HEK293T (cell line): ENCODE data around the gene EIF2D.

Experiments
- CTCF ChIA-PET: fragments of 350-600 bp; formaldehyde crosslinking; extraction: SDS; loops from one replicate; lab custom pipeline; 2021; ENCODE audit warnings: antibody characterized with exemption, inconsistent platforms; lab: Yijun Ruan, JAX
- POLR2A ChIA-PET: fragments of 350-600 bp; formaldehyde crosslinking; extraction: SDS; loops from one replicate; lab custom pipeline; 2020; ENCODE audit warnings: antibody characterized with exemption, inconsistent platforms; lab: Yijun Ruan, JAX
- DNase-seq: peaks from one replicate; pipeline ENCODE4 v3.0.0; 2012; ENCODE audit warnings: mixed read lengths; ENCODE audit errors: extremely low spot score
- ARNT ChIP-seq: fragments of 450-650 bp; IDR thresholded peaks from 2 replicates; pipeline ENCODE4 v1.6.1; 2017; ENCODE audit warnings: mild to moderate bottlenecking
- BHLHE40 ChIP-seq: fragments of 450-650 bp; IDR thresholded peaks from 2 replicates; pipeline ENCODE4 v1.6.1; 2016; ENCODE audit warnings: mild to moderate bottlenecking, moderate library complexity, borderline replicate concordance
- CTBP1 ChIP-seq: fragments of 450-650 bp; IDR thresholded peaks from 2 replicates; pipeline ENCODE4 v1.6.1; 2016; ENCODE audit warnings: borderline replicate concordance
- ELF4 ChIP-seq: fragments of 450-650 bp; IDR thresholded peaks from 2 replicates; pipeline ENCODE4 v1.6.1; 2017; ENCODE audit warnings: antibody characterized with exemption
- FOXA1 ChIP-seq: fragments of 450-650 bp; IDR thresholded peaks from 2 replicates; pipeline ENCODE4 v1.6.1; 2016; ENCODE audit warnings: mild to moderate bottlenecking
- FOXK2 ChIP-seq: fragments of 450-650 bp; IDR thresholded peaks from 2 replicates; pipeline ENCODE4 v1.6.1; 2016; ENCODE audit warnings: mild to moderate bottlenecking
- FOXM1 ChIP-seq: fragments of 450-650 bp; IDR thresholded peaks from 2 replicates; pipeline ENCODE4 v1.6.1; 2017; ENCODE audit warnings: mild to moderate bottlenecking, borderline replicate concordance
- HDGF ChIP-seq: fragments of 450-650 bp; IDR thresholded peaks from 2 replicates; pipeline ENCODE4 v1.6.1; 2017; ENCODE audit warnings: antibody characterized with exemption, borderline replicate concordance
- L3MBTL2 ChIP-seq: fragments of 450-650 bp; conservative IDR thresholded peaks from 2 replicates; pipeline ENCODE4 v1.6.1; 2016; ENCODE audit warnings: mild to moderate bottlenecking
- LEF1 ChIP-seq: fragments of 450-650 bp; IDR thresholded peaks from 2 replicates; pipeline ENCODE4 v1.6.1; 2017; ENCODE audit warnings: mild to moderate bottlenecking, borderline replicate concordance
- NFRKB ChIP-seq: fragments of 450-650 bp; IDR thresholded peaks from 2 replicates; pipeline ENCODE4 v1.6.1; 2016; ENCODE audit warnings: mild to moderate bottlenecking, moderate library complexity
- SP1 ChIP-seq: fragments of 450-650 bp; IDR thresholded peaks from 2 replicates; pipeline ENCODE4 v1.6.1; 2017
- SUZ12 ChIP-seq: fragments of 450-650 bp; IDR thresholded peaks from 2 replicates; pipeline ENCODE4 v1.6.1; 2016; ENCODE audit warnings: mild to moderate bottlenecking
- TARDBP ChIP-seq: fragments of 450-650 bp; IDR thresholded peaks from 2 replicates; pipeline ENCODE4 v1.6.1; 2016
- ZNF384 ChIP-seq: fragments of 450-650 bp; IDR thresholded peaks from 2 replicates; pipeline ENCODE4 v1.6.1; 2016
- TF ChIP-seq, protein P1 (sequence below): fragments of 450-650 bp; IDR thresholded peaks from 2 replicates; pipeline ENCODE4 v1.6.1; 2016

The EIF2D gene

DNA sequence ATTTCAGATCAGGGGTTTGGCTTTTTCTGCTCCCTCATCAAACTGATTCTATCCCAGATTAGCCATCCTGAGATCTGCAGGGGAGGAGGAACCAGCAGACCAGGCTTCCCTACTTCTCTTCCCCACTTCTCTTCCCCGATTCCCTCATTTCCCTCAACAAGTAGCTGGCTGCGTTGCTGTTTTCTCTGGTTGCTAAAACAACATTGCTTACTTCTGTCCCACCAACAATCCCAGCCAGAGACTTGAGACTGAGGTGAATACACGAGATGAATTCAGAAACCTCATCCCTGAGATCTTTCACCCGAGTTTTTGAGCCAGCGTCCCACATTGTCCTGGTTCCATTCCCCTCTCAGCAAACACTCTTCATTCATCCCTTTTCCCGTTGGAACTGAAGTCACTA lies 45.5 kb upstream of the EIF2D start:
- POLR2A ChIA-PET: no interaction called here
- CTCF ChIA-PET: interaction anchor here (0.7 to 2.8 kb wide), 12 partner anchors 8 to 237 kb away, joined by 3 to 15 read pairs (median 3); partner anchors contain the start of genes DYRK3 and EIF2D
- DNase-seq: no peak
- TF ChIP-seq FOXM1: no peak
- TF ChIP-seq ZNF384: no peak
- no peak for TF ChIP-seq SP1
- no peak for TF ChIP-seq HDGF
- TF ChIP-seq FOXK2: no peak
- TF ChIP-seq L3MBTL2: no peak
- no peak for TF ChIP-seq TARDBP
- TF ChIP-seq SUZ12: no peak
- no peak for TF ChIP-seq LEF1
- no peak for TF ChIP-seq CTBP1
- TF ChIP-seq NFRKB: no peak
- no peak for TF ChIP-seq ELF4
- TF ChIP-seq FOXA1: no peak
- TF ChIP-seq, protein P1, sequence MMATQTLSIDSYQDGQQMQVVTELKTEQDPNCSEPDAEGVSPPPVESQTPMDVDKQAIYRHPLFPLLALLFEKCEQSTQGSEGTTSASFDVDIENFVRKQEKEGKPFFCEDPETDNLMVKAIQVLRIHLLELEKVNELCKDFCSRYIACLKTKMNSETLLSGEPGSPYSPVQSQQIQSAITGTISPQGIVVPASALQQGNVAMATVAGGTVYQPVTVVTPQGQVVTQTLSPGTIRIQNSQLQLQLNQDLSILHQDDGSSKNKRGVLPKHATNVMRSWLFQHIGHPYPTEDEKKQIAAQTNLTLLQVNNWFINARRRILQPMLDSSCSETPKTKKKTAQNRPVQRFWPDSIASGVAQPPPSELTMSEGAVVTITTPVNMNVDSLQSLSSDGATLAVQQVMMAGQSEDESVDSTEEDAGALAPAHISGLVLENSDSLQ: no peak
- no peak for TF ChIP-seq BHLHE40
- no peak for TF ChIP-seq ARNT

DNA sequence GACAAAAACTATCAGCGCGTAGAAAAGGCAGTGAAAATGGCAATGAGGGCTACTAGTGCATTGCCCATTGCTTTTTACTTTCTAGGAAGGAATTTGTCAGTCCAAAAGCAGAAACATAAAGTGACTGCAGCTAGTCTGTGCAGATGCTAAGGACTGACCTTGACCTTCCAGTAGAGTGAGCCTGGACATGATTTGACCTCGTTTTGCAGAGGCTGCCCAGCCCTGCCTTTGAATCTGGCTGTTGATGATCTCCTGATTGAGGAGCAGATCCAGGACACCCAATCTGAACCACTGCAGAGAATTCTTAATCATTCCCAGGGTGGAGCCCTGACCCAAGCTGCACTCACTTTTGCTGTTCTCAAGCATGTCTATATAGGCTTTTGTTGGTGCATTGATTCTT lies 44.7 kb upstream of the EIF2D start:
- DNase-seq: no peak
- no peak for TF ChIP-seq LEF1
- TF ChIP-seq CTBP1: no peak
- no peak for TF ChIP-seq SP1
- TF ChIP-seq FOXA1: no peak
- TF ChIP-seq FOXK2: no peak
- TF ChIP-seq ARNT: no peak
- TF ChIP-seq, protein P1: no peak
- TF ChIP-seq NFRKB: no peak
- TF ChIP-seq ZNF384: no peak
- TF ChIP-seq FOXM1: no peak
- no peak for TF ChIP-seq ELF4
- TF ChIP-seq BHLHE40: no peak
- TF ChIP-seq L3MBTL2: no peak
- no peak for TF ChIP-seq HDGF
- no peak for TF ChIP-seq SUZ12
- no peak for TF ChIP-seq TARDBP
- ChIA-PET CTCF (interaction anchor here (1.2 to 2.8 kb wide), 2 partner anchors 21 to 26 kb away, joined by 4 to 15 read pairs; partner anchors contain the start of gene DYRK3), POLR2A (interaction anchor here (3.3 kb wide), 1 partner anchor 22 kb away, joined by 15 read pairs; the partner anchor contains the start of gene DYRK3)

DNA sequence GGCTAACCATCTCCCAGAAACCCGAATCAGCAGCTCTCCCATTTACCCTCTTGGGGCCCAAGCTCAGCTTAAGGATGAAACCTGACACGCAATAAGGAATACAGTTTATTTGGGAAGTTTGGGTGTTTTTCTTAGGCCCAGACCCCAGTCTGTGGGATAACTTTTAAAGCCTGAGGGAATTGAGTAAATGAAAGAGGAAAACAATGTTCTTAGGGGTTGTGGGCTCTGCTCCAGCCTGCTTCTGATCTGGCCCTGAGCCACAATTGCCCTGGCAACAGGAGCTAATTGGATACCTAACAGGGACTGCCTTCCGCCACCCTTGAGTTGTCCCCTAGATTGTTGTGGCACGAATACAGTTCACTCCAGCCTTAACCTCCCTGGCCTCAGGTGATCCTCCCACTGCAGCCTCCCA lies 43.2 kb upstream of the EIF2D start:
- TF ChIP-seq LEF1 (no peak), NFRKB (no peak), FOXK2 (no peak), BHLHE40 (no peak)
- TF ChIP-seq, protein P1: no peak
- DNase-seq: no peak
- ChIA-PET POLR2A (interaction anchor here (3.3 kb wide), 1 partner anchor 20 kb away, joined by 15 read pairs; the partner anchor contains the start of gene DYRK3), CTCF (interaction anchor here (0.6 to 1.2 kb wide), 4 partner anchors 8 to 318 kb away, joined by 3 to 5 read pairs (median 3); no protein-coding TSS in a partner anchor)

DNA sequence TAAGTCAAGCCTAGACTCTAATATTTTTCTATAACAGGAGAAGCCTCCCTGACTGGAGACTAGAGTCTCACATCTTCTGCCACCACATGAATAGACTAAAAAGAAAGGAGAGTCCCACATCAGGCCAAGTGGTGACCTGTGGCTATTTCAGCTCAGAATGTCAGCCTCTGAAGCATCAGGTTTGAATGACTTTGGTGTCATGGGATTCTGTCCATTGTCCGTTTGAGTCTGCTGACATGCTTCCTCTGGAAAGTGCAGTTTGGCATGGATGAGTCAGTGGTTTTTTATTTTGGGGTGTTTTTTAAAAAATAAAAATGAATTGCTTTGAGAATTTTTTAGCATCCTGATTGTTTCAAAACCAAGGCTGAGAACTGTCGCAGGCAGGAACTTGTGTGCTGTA lies 42.6 kb upstream of the EIF2D start:
- POLR2A ChIA-PET: interaction anchor here (3.3 kb wide), 1 partner anchor 19 kb away, joined by 15 read pairs; the partner anchor contains the start of gene DYRK3
- TF ChIP-seq FOXK2 (no peak), NFRKB (no peak), L3MBTL2 (no peak), CTBP1 (no peak), BHLHE40 (no peak), TARDBP (no peak), HDGF (no peak), LEF1 (no peak), ELF4 (no peak), SP1 (no peak)
- TF ChIP-seq, protein P1: no peak
- CTCF ChIA-PET: interaction anchor here (1.2 kb wide), 1 partner anchor 9 kb away, joined by 5 read pairs; no protein-coding TSS in a partner anchor
- DNase-seq: no peak

DNA sequence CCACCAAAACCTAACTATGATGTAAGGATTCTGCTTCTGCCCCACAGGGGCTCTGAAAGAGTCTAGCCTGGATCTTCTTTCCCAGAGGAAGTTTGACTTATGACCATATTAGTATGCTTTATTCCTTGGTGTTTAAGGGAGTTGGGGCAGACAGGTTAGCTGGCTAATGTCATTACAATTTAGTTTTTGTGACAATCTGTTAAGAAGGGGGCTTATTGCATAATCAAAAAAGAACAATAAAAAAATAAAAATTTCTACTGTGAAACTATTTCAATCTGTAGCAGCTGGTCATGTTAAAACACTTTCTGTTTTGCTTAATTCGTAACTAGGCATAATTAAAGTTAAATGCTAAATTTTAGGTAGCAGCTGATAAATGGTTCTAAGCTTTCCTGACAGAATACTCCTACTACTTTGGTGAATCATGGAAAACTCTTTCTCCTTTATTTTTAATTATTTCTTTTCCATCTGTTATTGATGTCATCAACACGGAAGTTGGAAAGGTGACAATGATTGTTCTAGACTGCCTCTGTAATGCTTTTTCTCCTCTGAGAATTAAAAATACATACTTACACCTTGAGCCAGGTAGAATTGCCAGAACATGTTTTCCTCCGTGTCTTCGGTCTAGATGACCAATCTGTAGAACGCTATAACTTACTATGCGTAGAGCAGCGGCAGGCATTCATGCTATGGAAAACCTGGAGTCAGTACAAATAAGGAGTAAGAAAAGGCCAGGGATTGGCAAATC lies 41.6 kb upstream of the EIF2D start:
- POLR2A ChIA-PET: interaction anchor here (3.3 kb wide), 1 partner anchor 18 kb away, joined by 15 read pairs; the partner anchor contains the start of gene DYRK3
- TF ChIP-seq FOXM1 (no peak), HDGF (no peak), SUZ12 (no peak), L3MBTL2 (no peak), FOXK2 (no peak), CTBP1 (no peak), NFRKB (no peak), BHLHE40 (no peak), LEF1 (no peak), ARNT (no peak), ZNF384 (no peak), FOXA1 (no peak), TARDBP (no peak), ELF4 (no peak), SP1 (no peak)
- TF ChIP-seq, protein P1: no peak
- CTCF ChIA-PET: interaction anchor here (1.2 kb wide), 1 partner anchor 10 kb away, joined by 5 read pairs; no protein-coding TSS in a partner anchor
- no peak for DNase-seq
